ENCODE data around the gene PRKCZ. TPM values are rescaled to one million over a fixed set of nuclear protein-coding genes. Genes with fewer than 3 reads are reported as not detected.

PRKCZ gene
- total and polyA plus RNA-seq, 2 of the 4 experiments (the other 2 are of a cell fraction) = 2.0 to 3.5 TPM

DNA sequence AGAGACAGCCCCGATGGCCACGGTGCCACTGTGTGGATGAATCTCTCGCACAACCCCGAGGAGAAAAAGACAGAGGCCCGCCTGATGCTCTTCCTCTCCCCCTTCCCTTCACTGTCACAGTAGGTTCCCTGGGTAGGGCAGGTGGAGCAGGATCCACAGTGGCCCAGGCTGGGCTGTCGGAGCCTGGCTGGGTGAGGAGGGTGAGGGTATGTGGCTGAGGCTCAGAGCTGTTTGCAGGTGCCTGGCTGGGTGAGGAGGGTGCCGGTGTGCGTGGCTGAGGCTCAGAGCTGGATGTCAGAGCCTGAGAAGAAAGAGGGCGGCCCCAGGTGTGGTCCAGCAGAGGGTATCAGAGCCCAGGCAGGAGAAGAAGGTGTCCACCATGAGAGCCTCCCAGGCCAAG, 49.4 kb upstream of the PRKCZ start:
- Histone ChIP-seq H4K20me1 (ENCODE audit: insufficient read depth, low read length) (no peaks in the 10 kb centered on the region), H3K4me3 (ENCODE audit: insufficient read depth, low read depth, low read length) (no peak overlapping the region), H3K9me3 (ENCODE audit: control insufficient read depth, insufficient read depth, low read length) (no peaks in the 10 kb centered on the region), H3K27ac (ENCODE audit: insufficient read depth, low read length) (no peak overlapping the region), H3K23ac (ENCODE audit: low read depth, low read length) (no peak overlapping the region), H2BK20ac (ENCODE audit: low read depth, low read length) (no peak overlapping the region), H3K4ac (ENCODE audit: low read depth, low read length) (no peak overlapping the region), H3K36me3 (ENCODE audit: control insufficient read depth, insufficient read depth, low read length) (no peaks in the 10 kb centered on the region), H2BK5ac (ENCODE audit: low read depth, low read length, poor library complexity, severe bottlenecking) (no peak overlapping the region), H3K18ac (ENCODE audit: low read depth, low read length) (no peak overlapping the region), H2AFZ (replicated peaks; ENCODE audit: low read length, poor library complexity) (no peak overlapping the region), H3K9me1 (ENCODE audit: insufficient read depth, low read length) (0 out of 2 replicates have a peak, but pooled peaks cover 3% of the 10 kb centered on the region), H2AK5ac (ENCODE audit: low read depth, low read length) (no peak overlapping the region), H4K91ac (ENCODE audit: insufficient read depth, low read depth, low read length) (no peak overlapping the region), H3K4me1 (ENCODE audit: control insufficient read depth, insufficient read depth, low read length) (no peaks in the 10 kb centered on the region), H3K14ac (replicated peaks; ENCODE audit: low read depth, low read length) (no peak overlapping the region), H2BK120ac (ENCODE audit: low read depth, low read length) (no peak overlapping the region), H4K8ac (ENCODE audit: low read depth in 2 of 2, low read length in 2 of 2) (no peak overlapping the region), H2BK15ac (ENCODE audit: low read depth, low read length) (no peak overlapping the region), H3K4me2 (ENCODE audit: low read depth, low read length) (no peak overlapping the region), H3K56ac (ENCODE audit: extremely low read depth, insufficient read depth, low read length) (no peak overlapping the region), H3K9ac (ENCODE audit: low read depth, low read length) (no peak overlapping the region), H3K27me3 (ENCODE audit: control insufficient read depth, insufficient read depth, low read length) (peaks cover 44% of the 10 kb centered on the region), H3K79me1 (ENCODE audit: low read depth in 1 of 2, low read length in 2 of 2) (no peaks in the 10 kb centered on the region), H2AK9ac (replicated peaks; ENCODE audit: low read depth, low read length, poor library complexity) (no peak overlapping the region), H4K5ac (ENCODE audit: low read depth, low read length) (no peak overlapping the region)
- no TSS peak for BruUV-seq (replicated peaks)
- ATAC-seq (ENCODE audit: low read depth) (no peak), DNase-seq (no peak)
- ChIA-PET POLR2A (ENCODE audit: unreplicated experiment) (no interaction called here), CTCF (no interaction called here)
- no CpG with 5 or more reads among the region's 9 CpGs for WGBS, 2 experiments (ENCODE audit: extremely low coverage in 2 of 2, insufficient read length in 1 of 2)
- intact Hi-C loops (cut with micrococcal nuclease) (no loop called here), in situ Hi-C loops (cut with MboI; ENCODE audit: low sequenced_read_pairs) (no loop called here), dilution Hi-C loops (cut with HindIII; ENCODE audit: low sequenced_read_pairs, unreplicated experiment) (no loop called here)
- TF ChIP-seq, protein P1, sequence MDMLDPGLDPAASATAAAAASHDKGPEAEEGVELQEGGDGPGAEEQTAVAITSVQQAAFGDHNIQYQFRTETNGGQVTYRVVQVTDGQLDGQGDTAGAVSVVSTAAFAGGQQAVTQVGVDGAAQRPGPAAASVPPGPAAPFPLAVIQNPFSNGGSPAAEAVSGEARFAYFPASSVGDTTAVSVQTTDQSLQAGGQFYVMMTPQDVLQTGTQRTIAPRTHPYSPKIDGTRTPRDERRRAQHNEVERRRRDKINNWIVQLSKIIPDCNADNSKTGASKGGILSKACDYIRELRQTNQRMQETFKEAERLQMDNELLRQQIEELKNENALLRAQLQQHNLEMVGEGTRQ (IDR thresholded peaks at IDR 0.05; ENCODE audit: low read depth, low read length) = no peak
- TF ChIP-seq MAFK (IDR thresholded peaks at IDR 0.05; ENCODE audit: low read depth, low read length) = no peak
- TF ChIP-seq, protein P2, sequence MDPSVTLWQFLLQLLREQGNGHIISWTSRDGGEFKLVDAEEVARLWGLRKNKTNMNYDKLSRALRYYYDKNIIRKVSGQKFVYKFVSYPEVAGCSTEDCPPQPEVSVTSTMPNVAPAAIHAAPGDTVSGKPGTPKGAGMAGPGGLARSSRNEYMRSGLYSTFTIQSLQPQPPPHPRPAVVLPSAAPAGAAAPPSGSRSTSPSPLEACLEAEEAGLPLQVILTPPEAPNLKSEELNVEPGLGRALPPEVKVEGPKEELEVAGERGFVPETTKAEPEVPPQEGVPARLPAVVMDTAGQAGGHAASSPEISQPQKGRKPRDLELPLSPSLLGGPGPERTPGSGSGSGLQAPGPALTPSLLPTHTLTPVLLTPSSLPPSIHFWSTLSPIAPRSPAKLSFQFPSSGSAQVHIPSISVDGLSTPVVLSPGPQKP (IDR thresholded peaks at IDR 0.05; ENCODE audit: borderline replicate concordance, low read depth, low read length) = no peak
- TF ChIP-seq NFE2L2 (IDR thresholded peaks at IDR 0.05; ENCODE audit: low read depth, low read length) = no peak
